Thoracic aorta (tissue), 2 donors: ENCODE measurements around the gene BMERB1. TPM values are rescaled to one million over a fixed set of nuclear protein-coding genes. Genes with fewer than 3 reads are reported as not detected.
"Not testable (repeated sequence)": the region's sequence is repeated elsewhere in the genome, so short reads cannot be mapped to it uniquely, and the experiment has no call there.

Experiments used
- ATAC-seq: fragments of 150-250 bp; one replicate; pipeline ENCODE4 v1.8.0; 2017; ENCODE audit warnings: low read depth; ENCODE audit not compliant: insufficient number of reproducible peaks, low FRiP score
- DNase-seq: peaks from one replicate; pipeline ENCODE4 v3.0.0-alpha.2; 2020; ENCODE audit warnings: low spot score
- H3K27ac ChIP-seq, 2 donors: fragments of 200-600 bp; sonication (generic); 1 replicate in 1 of 2; 2 replicates in 1 of 2; pipeline ENCODE4 v1.5.1; 2016; ENCODE audit warnings: mild to moderate bottlenecking in 2 of 2, moderate library complexity in 2 of 2
- H3K27me3 ChIP-seq: fragments of 200-600 bp; sonication (generic); replicated peaks from 2 replicates; pipeline ENCODE4 v1.6.0; 2016; ENCODE audit warnings: mild to moderate bottlenecking; ENCODE audit not compliant: insufficient read depth
- H3K36me3 ChIP-seq: fragments of 200-600 bp; sonication (generic); one replicate; pipeline ENCODE4 v1.5.1; 2016
- H3K4me1 ChIP-seq, 2 donors: fragments of 200-600 bp; sonication (generic); 1 replicate in 1 of 2; 2 replicates in 1 of 2; pipeline versions ENCODE4 v1.5.1 to v1.6.0; 2016; ENCODE audit warnings: low read depth in 2 of 2, mild to moderate bottlenecking in 1 of 2; ENCODE audit not compliant: control insufficient read depth in 1 of 2
- H3K4me3 ChIP-seq: fragments of 200-600 bp; sonication (generic); 2 replicates; pipeline ENCODE4 v1.5.1; 2016; ENCODE audit warnings: mild to moderate bottlenecking
- H3K9me3 ChIP-seq: fragments of 200-600 bp; sonication (generic); 2 replicates; pipeline ENCODE4 v1.5.1; 2016
- CTCF ChIP-seq: fragments of 200-600 bp; sonication (generic); IDR thresholded peaks from one replicate; pipeline ENCODE4 v1.5.1; 2019; ENCODE audit warnings: antibody characterized with exemption
- total RNA-seq, 2 donors: library from RNA; depleted of rRNA; stranded (reverse); fragments of >200 nt; gene quantifications; one replicate each; pipeline versions ENCODE4 v1.1.0 to v1.2.3, GENCODE V29; 2016

Gene BMERB1
- total RNA-seq, 2 donors from 2014 or later, result 75.1 to 95.2 TPM

DNA sequence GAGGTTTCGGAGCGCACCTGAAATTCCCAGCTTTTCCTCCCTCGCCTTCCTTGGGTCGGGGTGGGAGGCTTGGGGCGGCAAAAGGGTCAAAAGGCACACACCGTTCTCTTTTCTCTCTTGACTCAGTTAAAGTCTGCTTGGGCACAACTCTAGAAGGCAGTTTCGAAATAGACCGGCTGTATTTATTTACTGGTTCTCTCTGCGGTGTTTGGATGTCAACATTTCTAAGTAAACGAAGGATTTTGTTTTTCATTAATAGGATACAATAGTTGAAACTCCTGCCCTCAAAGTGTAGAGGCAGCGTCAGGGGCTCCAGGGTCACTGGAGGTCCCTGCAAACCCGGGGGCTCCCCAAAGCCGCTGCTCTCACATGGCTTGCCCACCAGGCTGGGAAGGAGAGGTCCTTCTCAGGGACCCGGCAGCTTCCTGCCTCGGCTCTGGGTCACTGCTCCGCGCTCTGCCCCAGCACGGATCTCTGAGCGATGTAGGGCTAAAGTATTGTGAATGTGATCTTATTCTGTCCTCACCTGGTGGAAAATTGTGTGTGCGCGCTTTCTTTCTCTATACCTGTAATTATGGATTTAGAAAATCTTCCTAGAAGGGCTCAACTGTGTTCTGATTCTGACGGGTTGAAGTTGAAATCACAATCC, 952 bp downstream of the BMERB1 start:
- Histone ChIP-seq H3K4me1 (peaks cover under 1 to 28% of the 10 kb centered on the region in 2 donors), H3K27me3 (no peaks in the 10 kb centered on the region), H3K4me3 (peak overlapping the region; percentile 82), H3K9me3 (no peaks in the 10 kb centered on the region), H3K27ac (peak overlapping the region; percentile 70 to 81), H3K36me3 (no peaks in the 10 kb centered on the region)
- DNase-seq (no peak), ATAC-seq (no peak)
- no peak for TF ChIP-seq CTCF

- no peak for ATAC-seq
These were observed 4.7 kb downstream of the BMERB1 start for GRCh38 chr16:15439102-15439501.

GRCh38 chr16:15439521-15439920, 5.1 kb downstream of the BMERB1 start:
- H3K4me3 ChIP-seq, result no peak overlapping the region
- H3K36me3 ChIP-seq, result no peaks in the 10 kb centered on the region
- no peaks in the 10 kb centered on the region for H3K27me3 ChIP-seq
- H3K4me1 ChIP-seq, result peaks cover 11 to 26% of the 10 kb centered on the region in 2 donors
- ATAC-seq (no peak), DNase-seq (no peak)
- no peaks in the 10 kb centered on the region for H3K9me3 ChIP-seq
- TF ChIP-seq CTCF, result no peak
- H3K27ac ChIP-seq, result peak overlapping the region; percentile 24 to 72

More at GRCh38 chr16:15439102-15439501, 4.7 kb downstream of the BMERB1 start:
- H3K9me3 ChIP-seq, result no peaks in the 10 kb centered on the region
- no peak overlapping the region for H3K4me3 ChIP-seq
- H3K27ac ChIP-seq, result peak overlapping the region; percentile 24 to 72
- peaks cover 11 to 26% of the 10 kb centered on the region in 2 donors for H3K4me1 ChIP-seq
- no peak for TF ChIP-seq CTCF
- H3K27me3 ChIP-seq, result no peaks in the 10 kb centered on the region
- DNase-seq, result no peak
- H3K36me3 ChIP-seq, result no peaks in the 10 kb centered on the region

DNA sequence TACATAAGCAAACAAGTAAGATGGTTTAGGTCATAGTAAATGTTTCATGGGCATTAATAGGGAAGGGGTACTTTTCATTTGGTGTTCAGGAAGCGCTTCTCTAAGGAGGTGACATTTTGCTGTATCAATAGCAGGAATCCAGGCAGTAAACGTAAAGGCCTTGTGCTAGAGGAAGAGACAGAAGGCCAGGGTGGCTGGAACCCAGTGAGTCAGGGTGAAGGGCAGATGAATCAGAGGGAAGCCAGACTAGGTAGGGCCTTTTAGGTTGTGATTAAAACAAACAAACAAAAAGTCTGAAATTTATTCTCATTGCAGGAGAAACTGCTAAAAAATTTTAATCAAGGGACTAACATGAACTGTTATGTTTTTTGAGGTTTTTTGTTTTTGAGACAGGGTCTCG, 6.5 kb downstream of the BMERB1 start:
- Histone ChIP-seq H3K36me3 (no peaks in the 10 kb centered on the region), H3K9me3 (peaks cover 3% of the 10 kb centered on the region), H3K4me1 (peaks cover 11 to 17% of the 10 kb centered on the region in 2 donors), H3K27ac (peak overlapping the region; percentile 7 to 72), H3K27me3 (no peaks in the 10 kb centered on the region), H3K4me3 (no peak overlapping the region)
- no peak for DNase-seq
- TF ChIP-seq CTCF, result no peak
- no peak for ATAC-seq

DNA sequence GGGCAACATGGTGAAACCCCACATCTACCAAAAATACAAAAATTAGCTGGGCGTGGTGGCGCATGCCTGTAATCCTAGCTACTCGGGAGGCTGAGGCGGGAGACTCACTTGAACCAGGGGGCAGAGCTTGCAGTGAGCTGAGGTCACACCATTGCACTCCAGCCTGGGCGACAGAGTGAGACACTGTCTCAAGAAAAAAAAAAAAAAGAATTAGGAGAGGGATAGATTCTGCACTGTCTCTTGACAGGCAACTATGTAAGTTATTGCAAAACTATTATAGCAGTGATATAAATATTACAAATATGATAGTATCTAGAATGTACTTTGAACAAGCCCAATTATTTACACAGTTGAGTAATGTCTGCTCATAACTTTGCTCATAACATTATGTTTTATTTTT, 7.8 kb downstream of the BMERB1 start:
- H3K9me3 ChIP-seq, H3K27me3 ChIP-seq, ATAC-seq, H3K36me3 ChIP-seq, H3K27ac ChIP-seq, H3K4me3 ChIP-seq, DNase-seq: not testable (repeated sequence)
- peaks cover 11 to 14% of the 10 kb centered on the region in 2 donors for H3K4me1 ChIP-seq

DNA sequence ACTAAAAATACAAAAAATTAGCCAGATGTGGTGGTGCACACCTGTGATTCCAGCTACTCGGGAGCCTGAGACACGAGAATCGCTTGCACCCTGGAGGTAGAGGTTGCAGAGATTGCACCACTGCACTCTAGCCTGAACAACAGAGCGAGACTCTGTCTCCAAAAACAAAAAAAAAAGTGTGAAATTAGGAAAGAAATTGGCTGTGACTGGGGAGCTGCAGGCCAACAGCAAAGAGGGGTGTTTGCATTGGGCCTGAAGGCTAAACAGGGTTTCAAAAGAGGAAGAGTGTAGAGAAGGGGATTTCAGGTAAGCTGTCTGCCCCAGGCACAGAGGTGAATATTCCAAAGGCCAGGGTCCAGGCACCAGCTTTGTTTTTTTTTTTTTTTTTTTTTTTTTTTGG, 9.4 kb downstream of the BMERB1 start:
- Histone ChIP-seq H3K4me1 (peaks cover 11 to 14% of the 10 kb centered on the region in 2 donors), H3K36me3 (no peaks in the 10 kb centered on the region), H3K27me3 (no peaks in the 10 kb centered on the region), H3K9me3 (peaks cover 3% of the 10 kb centered on the region), H3K4me3 (no peak overlapping the region), H3K27ac (no peak overlapping the region)
- ATAC-seq, result no peak
- TF ChIP-seq CTCF, result no peak
- DNase-seq, result no peak
